ENCODE measurements around the gene RCOR1. TPM values are rescaled to one million over a fixed set of nuclear protein-coding genes. Genes with fewer than 3 reads are reported as not detected.

Gene RCOR1
- total RNA-seq, 1 experiment from 2014 or later, result 34.1 TPM

GRCh38 chr14:102544747-102545460, 47.5 kb upstream of the RCOR1 start:
- H3K4ac ChIP-seq (ENCODE audit: low read depth, low read length), result no peak overlapping the region
- no peak overlapping the region for H3K14ac ChIP-seq (ENCODE audit: insufficient read depth, low read length)
- no peak overlapping the region for H4K91ac ChIP-seq (ENCODE audit: insufficient read length, low read depth, low read length)
- no peak overlapping the region for H3T11ph ChIP-seq (ENCODE audit: low read length)
- WGBS (ENCODE audit: extremely low coverage, insufficient read length, low lambda C conversion rate), result no CpG with 5 or more reads among the region's 66 CpGs
- Mint-ChIP-seq H3K27me3 (ENCODE audit: low read depth) (peaks cover 16% of the 10 kb centered on the region), H3K27ac (peak overlapping the region; percentile 52 to 61 (median 55); a peak in 3 of 7 replicates), H3K9me3 (no peaks in the 10 kb centered on the region), H3K36me3 (ENCODE audit: insufficient read depth in 1 of 3, low read depth in 3 of 3) (peaks cover 0 to 1% (median 0%) of the 10 kb centered on the region in 3 experiments; a peak in 1 of 7 replicates), H3K4me3 (peak overlapping the region; percentile 56 to 73), H3K4me1 (peaks cover 22 to 27% of the 10 kb centered on the region in 2 experiments)
- H2BK12ac ChIP-seq (ENCODE audit: insufficient read length, low read depth, low read length), result no peak overlapping the region
- H3K56ac ChIP-seq (ENCODE audit: insufficient read length, low read depth, low read length), result no peak overlapping the region
- no peak overlapping the region for H3K18ac ChIP-seq (ENCODE audit: insufficient read length, low read depth, low read length)
- no peak overlapping the region for H3K9ac ChIP-seq (ENCODE audit: extremely low read depth, insufficient read length, low read length)
- H3K23me2 ChIP-seq (ENCODE audit: insufficient read length, low read depth, low read length, poor library complexity, severe bottlenecking), result no peaks in the 10 kb centered on the region
- H3K4me2 ChIP-seq (ENCODE audit: insufficient read depth, insufficient read length, low read length), result peak overlapping the region; percentile 22
- no peak overlapping the region for H2BK120ac ChIP-seq (ENCODE audit: low read depth, low read length, poor library complexity, severe bottlenecking)
- H4K5ac ChIP-seq (ENCODE audit: insufficient read length, low read depth, low read length), result no peak overlapping the region
- H3K23ac ChIP-seq (ENCODE audit: insufficient read length, low read depth, low read length), result no peak overlapping the region
- no peaks in the 10 kb centered on the region for H3K27me3 ChIP-seq (ENCODE audit: insufficient read depth, low read length)
- H3K79me2 ChIP-seq (ENCODE audit: insufficient read depth, low read length), result no peaks in the 10 kb centered on the region
- no peak overlapping the region for H2AFZ ChIP-seq (ENCODE audit: low read length)
- no peak overlapping the region for H4K8ac ChIP-seq (replicated peaks; ENCODE audit: insufficient read length, low read depth, low read length)
- H3K27ac ChIP-seq (ENCODE audit: insufficient read length, low read depth, low read length), result no peak overlapping the region
- H2BK15ac ChIP-seq (ENCODE audit: low read depth, low read length), result no peak overlapping the region
- DNase-seq, result no peak
- H3K79me1 ChIP-seq (ENCODE audit: insufficient read depth, low read depth, low read length, poor library complexity, severe bottlenecking), result no peaks in the 10 kb centered on the region
- H2BK20ac ChIP-seq (ENCODE audit: low read depth, low read length, poor library complexity, severe bottlenecking), result no peak overlapping the region
- no peak for TF ChIP-seq CTCF (conservative IDR thresholded peaks at IDR 0.05)
- no peak overlapping the region for H2BK5ac ChIP-seq (ENCODE audit: insufficient read length, low read length)
- no peak overlapping the region for H2AK5ac ChIP-seq (ENCODE audit: insufficient read length, low read length)
- H3K9me3 ChIP-seq (ENCODE audit: control insufficient read depth, low read depth, low read length), result no peaks in the 10 kb centered on the region
- no peaks in the 10 kb centered on the region for H3K4me1 ChIP-seq (ENCODE audit: insufficient read depth, low read length)
- H4K20me1 ChIP-seq (ENCODE audit: control insufficient read depth, insufficient read depth, insufficient read length), result no peaks in the 10 kb centered on the region
